Measurements from ENCODE around the gene RAB5IF.
"Not testable (repeated sequence)": the region's sequence is repeated elsewhere in the genome, so short reads cannot be mapped to it uniquely, and the experiment has no call there.

The RAB5IF gene

GRCh38 chr20:36633285-36633772, 27.8 kb downstream of the RAB5IF start:
- TF ChIP-seq, protein P1, sequence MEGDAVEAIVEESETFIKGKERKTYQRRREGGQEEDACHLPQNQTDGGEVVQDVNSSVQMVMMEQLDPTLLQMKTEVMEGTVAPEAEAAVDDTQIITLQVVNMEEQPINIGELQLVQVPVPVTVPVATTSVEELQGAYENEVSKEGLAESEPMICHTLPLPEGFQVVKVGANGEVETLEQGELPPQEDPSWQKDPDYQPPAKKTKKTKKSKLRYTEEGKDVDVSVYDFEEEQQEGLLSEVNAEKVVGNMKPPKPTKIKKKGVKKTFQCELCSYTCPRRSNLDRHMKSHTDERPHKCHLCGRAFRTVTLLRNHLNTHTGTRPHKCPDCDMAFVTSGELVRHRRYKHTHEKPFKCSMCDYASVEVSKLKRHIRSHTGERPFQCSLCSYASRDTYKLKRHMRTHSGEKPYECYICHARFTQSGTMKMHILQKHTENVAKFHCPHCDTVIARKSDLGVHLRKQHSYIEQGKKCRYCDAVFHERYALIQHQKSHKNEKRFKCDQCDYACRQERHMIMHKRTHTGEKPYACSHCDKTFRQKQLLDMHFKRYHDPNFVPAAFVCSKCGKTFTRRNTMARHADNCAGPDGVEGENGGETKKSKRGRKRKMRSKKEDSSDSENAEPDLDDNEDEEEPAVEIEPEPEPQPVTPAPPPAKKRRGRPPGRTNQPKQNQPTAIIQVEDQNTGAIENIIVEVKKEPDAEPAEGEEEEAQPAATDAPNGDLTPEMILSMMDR (IDR thresholded peaks at IDR 0.05) = no peak
- intact Hi-C loops (cut with DNase I; ENCODE audit: low total_unique reads) = no loop called here
- H3K36me3 ChIP-seq = no peaks in the 10 kb centered on the region
- H3K27ac ChIP-seq = no peak overlapping the region
- no peaks in the 10 kb centered on the region for H3K9me3 ChIP-seq
- H3K27me3 ChIP-seq = no peaks in the 10 kb centered on the region
- no peak overlapping the region for H3K4me3 ChIP-seq
- no peaks in the 10 kb centered on the region for H3K4me1 ChIP-seq
- DNase-seq = no peak

DNA sequence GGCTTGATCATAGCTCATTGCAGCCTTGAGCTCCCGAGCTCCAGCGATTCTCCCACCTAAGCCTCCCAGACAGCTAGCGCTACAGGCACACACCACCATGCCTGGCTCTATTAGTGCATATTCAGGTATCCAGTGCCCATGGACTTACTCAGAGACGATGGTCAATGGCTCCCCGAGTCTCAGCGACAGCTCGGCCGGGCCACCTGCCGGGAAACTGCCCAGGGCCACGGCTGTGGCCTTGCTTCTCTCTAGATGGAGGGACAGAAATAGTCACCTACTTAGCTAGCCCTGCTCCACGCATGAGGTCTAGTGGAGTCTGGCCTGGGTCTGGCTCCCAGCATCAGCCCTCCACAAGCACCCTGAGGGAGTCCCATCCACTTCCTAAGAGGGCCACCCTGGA, 28.8 kb downstream of the RAB5IF start:
- H3K27me3 ChIP-seq = no peaks in the 10 kb centered on the region
- TF ChIP-seq, protein P1 (IDR thresholded peaks at IDR 0.05) = no peak
- no peak overlapping the region for H3K4me3 ChIP-seq
- intact Hi-C loops (cut with DNase I; ENCODE audit: low total_unique reads) = no loop called here
- H3K9me3 ChIP-seq = no peaks in the 10 kb centered on the region
- no peaks in the 10 kb centered on the region for H3K36me3 ChIP-seq
- DNase-seq = no peak
- no peaks in the 10 kb centered on the region for H3K4me1 ChIP-seq
- no peak overlapping the region for H3K27ac ChIP-seq

DNA sequence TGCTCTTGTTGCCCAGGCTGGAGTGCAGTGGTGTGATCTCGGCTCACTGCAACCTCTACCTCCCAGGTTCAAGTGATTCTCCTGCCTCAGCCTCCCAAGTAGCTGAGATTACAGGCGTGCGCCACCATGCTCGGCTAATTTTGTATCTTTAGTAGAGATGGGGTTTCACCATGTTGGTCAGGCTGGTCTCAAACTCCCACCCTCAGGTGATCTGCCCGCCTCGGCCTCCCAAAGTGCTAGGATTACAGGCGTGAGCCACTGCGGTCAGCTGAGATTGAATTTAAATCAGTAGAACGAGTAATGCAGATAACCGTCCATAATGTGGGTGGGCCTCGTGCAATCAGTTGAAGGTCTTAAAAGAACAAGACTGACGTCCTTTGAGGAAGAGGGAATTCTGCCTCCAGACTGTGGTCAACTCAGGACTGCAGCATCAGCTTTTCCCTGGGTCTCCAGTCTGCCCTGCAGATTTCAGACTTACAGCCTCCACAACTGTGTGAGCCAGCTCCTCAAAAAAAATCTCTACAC, 33.4 kb downstream of the RAB5IF start:
- H3K27me3 ChIP-seq; H3K4me3 ChIP-seq; H3K36me3 ChIP-seq; DNase-seq; H3K27ac ChIP-seq; H3K4me1 ChIP-seq; H3K9me3 ChIP-seq; intact Hi-C loops (cut with DNase I; ENCODE audit: low total_unique reads): not testable (repeated sequence)

DNA sequence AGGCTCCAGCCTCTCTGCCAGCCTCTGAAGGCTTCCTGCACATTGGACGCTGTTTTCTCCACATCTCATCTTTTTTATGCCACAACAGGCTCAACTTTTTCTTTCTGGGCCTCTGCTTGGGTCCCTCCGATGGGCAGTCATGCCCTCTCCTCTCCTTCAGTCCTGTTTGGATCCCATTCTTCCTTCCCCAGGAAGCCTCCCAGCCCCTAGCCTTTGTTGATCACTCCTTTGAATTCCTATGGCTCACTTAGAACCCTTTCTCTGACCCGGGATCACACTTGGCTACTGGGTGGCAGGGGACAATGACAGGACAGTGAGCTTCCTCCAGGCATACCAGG, 35.9 kb downstream of the RAB5IF start:
- no peaks in the 10 kb centered on the region for H3K27me3 ChIP-seq
- no peak for DNase-seq
- H3K4me3 ChIP-seq = no peak overlapping the region
- TF ChIP-seq, protein P1 (IDR thresholded peaks at IDR 0.05) = no peak
- no peak overlapping the region for H3K27ac ChIP-seq
- no peaks in the 10 kb centered on the region for H3K36me3 ChIP-seq
- no peaks in the 10 kb centered on the region for H3K4me1 ChIP-seq
- no peaks in the 10 kb centered on the region for H3K9me3 ChIP-seq
- intact Hi-C loops (cut with DNase I; ENCODE audit: low total_unique reads) = no loop called here

DNA sequence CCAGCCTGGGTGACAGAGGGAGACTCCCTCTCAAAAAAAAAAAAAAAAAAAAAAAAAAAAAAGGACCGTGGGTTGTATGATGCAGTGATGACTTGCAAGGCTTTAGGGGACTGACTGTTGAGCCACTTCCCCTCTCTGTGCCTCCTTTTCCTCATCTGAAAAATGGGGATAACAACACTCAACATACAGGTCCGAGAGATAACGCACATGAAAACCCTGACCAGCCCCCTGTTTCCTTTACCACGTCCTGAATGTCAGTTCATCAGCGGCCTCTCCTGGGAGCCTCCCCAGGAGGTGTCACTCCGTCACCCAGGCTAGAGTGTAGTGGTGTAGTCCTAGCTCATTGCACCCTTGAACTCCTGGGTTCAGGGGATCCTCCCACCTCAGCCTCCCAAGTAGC, 36.6 kb downstream of the RAB5IF start:
- H3K27me3 ChIP-seq = no peaks in the 10 kb centered on the region
- TF ChIP-seq, protein P1 (IDR thresholded peaks at IDR 0.05) = no peak
- H3K27ac ChIP-seq = no peak overlapping the region
- DNase-seq = no peak
- no peaks in the 10 kb centered on the region for H3K4me1 ChIP-seq
- intact Hi-C loops (cut with DNase I; ENCODE audit: low total_unique reads) = no loop called here
- no peaks in the 10 kb centered on the region for H3K9me3 ChIP-seq
- H3K36me3 ChIP-seq = no peaks in the 10 kb centered on the region
- no peak overlapping the region for H3K4me3 ChIP-seq

DNA sequence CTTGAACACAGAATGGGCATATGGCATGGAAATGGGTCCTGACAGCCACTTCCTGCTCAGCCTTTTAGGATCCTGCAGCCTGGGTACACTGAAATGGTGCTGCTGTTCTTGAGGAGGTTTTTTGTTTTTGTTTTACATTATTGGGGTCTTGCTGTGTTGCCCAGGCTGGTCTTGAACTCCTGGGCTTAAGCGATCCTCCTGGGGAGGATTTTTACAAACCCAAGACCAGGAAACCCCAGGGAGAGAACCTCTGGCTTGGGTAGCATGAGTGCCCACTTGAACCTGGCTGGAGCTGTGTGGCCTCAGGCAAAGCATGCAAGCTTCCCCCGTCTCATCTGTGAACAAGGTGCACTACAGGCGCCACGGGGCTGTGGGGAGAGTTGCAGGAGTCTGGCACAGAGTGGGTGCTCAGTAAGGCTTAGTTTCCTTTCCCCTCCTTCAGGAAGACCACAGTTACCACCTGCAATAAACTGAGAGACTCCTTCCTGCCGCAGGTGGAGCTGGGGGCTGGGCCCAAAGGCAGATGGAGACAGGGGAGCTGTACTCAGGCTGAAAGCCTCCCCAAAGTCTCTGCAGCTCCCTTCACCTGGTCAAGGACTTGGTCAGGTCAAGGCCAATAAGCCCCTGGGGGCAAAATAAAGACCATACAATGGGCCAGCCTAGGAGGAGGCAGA, 38.6 kb downstream of the RAB5IF start:
- Histone ChIP-seq H3K27me3 (no peaks in the 10 kb centered on the region), H3K36me3 (no peaks in the 10 kb centered on the region), H3K4me1 (no peaks in the 10 kb centered on the region), H3K4me3 (no peak overlapping the region), H3K9me3 (no peaks in the 10 kb centered on the region), H3K27ac (no peak overlapping the region)
- intact Hi-C loops (cut with DNase I; ENCODE audit: low total_unique reads) = no loop called here
- TF ChIP-seq, protein P1 (IDR thresholded peaks at IDR 0.05) = no peak
- no peak for DNase-seq

Measured in tibial artery (tissue), 4 donors.